GM15510 (cell line): ENCODE results near the gene MED10.

ENCODE experiments used
- POLR2A ChIP-seq: IDR thresholded peaks from 3 replicates; pipeline ENCODE4 v1.6.1; 2011; ENCODE audit warnings: borderline replicate concordance; ENCODE audit not compliant: insufficient read length; ENCODE audit errors: extremely low read depth

MED10 gene

GRCh38 chr5:6377905-6378765 lies at the start of gene MED10:
Gene MED10, minus strand, starts transcription at chr5:6378547. Its CDS starts 64 bp downstream, at chr5:6378483.
- TF ChIP-seq POLR2A, result peak; percentile 78

- TF ChIP-seq POLR2A, result no peak
Measured at GRCh38 chr5:6427694-6428093, 49.3 kb upstream of the MED10 start.

GRCh38 chr5:6424700-6425099 lies 46.4 kb upstream of the MED10 start:
- TF ChIP-seq POLR2A, result no peak

GRCh38 chr5:6424110-6424659 lies 45.8 kb upstream of the MED10 start:
- no peak for TF ChIP-seq POLR2A

- TF ChIP-seq POLR2A, result no peak
Measured at GRCh38 chr5:6423327-6424109, 45.2 kb upstream of the MED10 start.

GRCh38 chr5:6419340-6419852 lies 41.0 kb upstream of the MED10 start:
- no peak for TF ChIP-seq POLR2A

- no peak for TF ChIP-seq POLR2A
Measured at GRCh38 chr5:6418679-6419276, 40.4 kb upstream of the MED10 start.

GRCh38 chr5:6417657-6418056 lies 39.3 kb upstream of the MED10 start:
- no peak for TF ChIP-seq POLR2A

GRCh38 chr5:6412811-6413210 lies 34.5 kb upstream of the MED10 start:
- TF ChIP-seq POLR2A, result no peak

GRCh38 chr5:6411141-6411540 lies 32.8 kb upstream of the MED10 start:
- TF ChIP-seq POLR2A, result no peak

- TF ChIP-seq POLR2A, result no peak
Measured at GRCh38 chr5:6410421-6410820, 32.1 kb upstream of the MED10 start.

- no peak for TF ChIP-seq POLR2A
Measured at GRCh38 chr5:6408627-6409446, 30.5 kb upstream of the MED10 start.

GRCh38 chr5:6408260-6408596 lies 29.9 kb upstream of the MED10 start:
- no peak for TF ChIP-seq POLR2A
